CD4-positive, alpha-beta T cell (primary cell): Measurements from ENCODE around the gene RNF126. TPM values are rescaled to one million over a fixed set of nuclear protein-coding genes. Genes with fewer than 3 reads are reported as not detected.

ENCODE experiments used
- ATAC-seq: fragments of 200-7000 bp; cut with Tn5 transposase; one replicate; pipeline ENCODE4 v1.10.0; 2022; ENCODE audit warnings: mild to moderate bottlenecking; ENCODE audit not compliant: poor library complexity
- CTCF ChIA-PET: fragments of 350-600 bp; sonication (Branson Sonifier 250); formaldehyde crosslinking; loops from one replicate; lab custom pipeline; 2021; ENCODE audit warnings: antibody characterized with exemption, inconsistent platforms; lab: Charles Lee
- POLR2A ChIA-PET: fragments of 350-600 bp; sonication (Branson Sonifier 250); formaldehyde crosslinking; loops from one replicate; lab custom pipeline; 2021; ENCODE audit warnings: antibody characterized with exemption, inconsistent platforms; lab: Charles Lee
- DNase-seq, 14 experiments: peaks; one replicate each; pipeline ENCODE4 v3.0.0-alpha.2; 2013 to 2020; ENCODE audit warnings: mixed read lengths in 2 of 14
- H3K27ac ChIP-seq, 2 donors: one replicate each; pipeline versions ENCODE4 v1.5.1 to v1.7.0; 2013; ENCODE audit warnings: low read length in 2 of 2, low read depth in 1 of 2, mild to moderate bottlenecking in 1 of 2
- H3K27me3 ChIP-seq, 2 experiments: 1 replicate in 1 of 2; 2 replicates in 1 of 2; pipeline versions ENCODE4 v1.6.1 to v1.7.0; 2013; ENCODE audit warnings: low read length in 2 of 2, control low read depth in 1 of 2, mild to moderate bottlenecking in 1 of 2, moderate library complexity in 1 of 2; ENCODE audit not compliant: insufficient read depth in 2 of 2, control insufficient read depth in 1 of 2
- H3K36me3 ChIP-seq: one replicate; pipeline ENCODE4 v1.6.1; 2013; ENCODE audit warnings: low read length, control low read depth; ENCODE audit not compliant: insufficient read depth
- H3K4me1 ChIP-seq: one replicate; pipeline ENCODE4 v1.6.1; 2013; ENCODE audit warnings: low read length, control low read depth; ENCODE audit not compliant: insufficient read depth
- H3K4me3 ChIP-seq: one replicate; pipeline ENCODE4 v1.5.1; 2013; ENCODE audit warnings: mild to moderate bottlenecking, low read length, moderate library complexity
- H3K9me3 ChIP-seq, 2 experiments: 1 replicate in 1 of 2; 2 replicates in 1 of 2; pipeline versions ENCODE4 v1.6.1 to v1.7.0; 2013; ENCODE audit warnings: low read length in 2 of 2, mild to moderate bottlenecking in 2 of 2, control low read depth in 1 of 2, moderate library complexity in 1 of 2; ENCODE audit not compliant: control insufficient read depth in 1 of 2, insufficient read depth in 1 of 2
- H3K27ac Mint-ChIP-seq: one replicate; pipeline ENCODE4 v1.8.0; 2020; ENCODE audit warnings: mixed read lengths
- H3K27me3 Mint-ChIP-seq: one replicate; pipeline ENCODE4 v1.8.0; 2021; ENCODE audit warnings: mixed read lengths
- H3K36me3 Mint-ChIP-seq: one replicate; pipeline ENCODE4 v1.8.0; 2021; ENCODE audit warnings: low read depth, mixed read lengths
- H3K4me1 Mint-ChIP-seq: one replicate; pipeline ENCODE4 v1.8.0; 2021; ENCODE audit warnings: low read depth, mixed read lengths
- H3K4me3 Mint-ChIP-seq: one replicate; pipeline ENCODE4 v1.8.0; 2020; ENCODE audit warnings: mild to moderate bottlenecking, mixed read lengths
- H3K9me3 Mint-ChIP-seq: one replicate; pipeline ENCODE4 v1.8.0; 2020; ENCODE audit warnings: mixed read lengths
- intact Hi-C, 2 experiments: fragments of 100-400 bp; cut with DNase I in 1 of 2; cut with micrococcal nuclease in 1 of 2; formaldehyde crosslinking; loops; one replicate each; pipeline versions ENCODE4 v1.15.1 to v1.9.0; 2023 to 2025; cut with DNase I, micrococcal nuclease
- total RNA-seq, 174 experiments: library from RNA in 2 of 174; stranded (reverse) in 2 of 174; gene quantifications; one replicate each; pipeline ENCODE4 v1.2.3 and lab custom pipeline; 2021 to 2026
- TF ChIP-seq, protein P1 (sequence below): fragments of 200-600 bp; IDR thresholded peaks from one replicate; pipeline ENCODE4 v1.8.0; 2022; ENCODE audit warnings: antibody characterized with exemption, mild to moderate bottlenecking

The RNF126 gene
- total RNA-seq, 2 experiments from 2014 or later: 112 to 119 TPM

GRCh38 chr19:655691-656090 lies 7.3 kb downstream of the RNF126 start:
- H3K27me3 ChIP-seq: no peaks in the 10 kb centered on the region
- peaks cover 82% of the 10 kb centered on the region for H3K4me1 ChIP-seq
- no peaks in the 10 kb centered on the region for H3K9me3 ChIP-seq
- H3K4me3 ChIP-seq: no peak overlapping the region
- Mint-ChIP-seq H3K4me3 (peak overlapping the region; percentile 61), H3K4me1 (peaks cover 43% of the 10 kb centered on the region), H3K9me3 (no peaks in the 10 kb centered on the region), H3K27me3 (no peaks in the 10 kb centered on the region), H3K36me3 (peaks cover 44% of the 10 kb centered on the region), H3K27ac (peak overlapping the region; percentile 84)
- intact Hi-C loops: no loop called here
- ChIA-PET POLR2A (interaction anchor here (0.9 to 2.5 kb wide), 2 partner anchors 8 to 45 kb away, joined by 3 to 5 read pairs; no protein-coding TSS in a partner anchor), CTCF (no interaction called here)
- TF ChIP-seq, protein P1, sequence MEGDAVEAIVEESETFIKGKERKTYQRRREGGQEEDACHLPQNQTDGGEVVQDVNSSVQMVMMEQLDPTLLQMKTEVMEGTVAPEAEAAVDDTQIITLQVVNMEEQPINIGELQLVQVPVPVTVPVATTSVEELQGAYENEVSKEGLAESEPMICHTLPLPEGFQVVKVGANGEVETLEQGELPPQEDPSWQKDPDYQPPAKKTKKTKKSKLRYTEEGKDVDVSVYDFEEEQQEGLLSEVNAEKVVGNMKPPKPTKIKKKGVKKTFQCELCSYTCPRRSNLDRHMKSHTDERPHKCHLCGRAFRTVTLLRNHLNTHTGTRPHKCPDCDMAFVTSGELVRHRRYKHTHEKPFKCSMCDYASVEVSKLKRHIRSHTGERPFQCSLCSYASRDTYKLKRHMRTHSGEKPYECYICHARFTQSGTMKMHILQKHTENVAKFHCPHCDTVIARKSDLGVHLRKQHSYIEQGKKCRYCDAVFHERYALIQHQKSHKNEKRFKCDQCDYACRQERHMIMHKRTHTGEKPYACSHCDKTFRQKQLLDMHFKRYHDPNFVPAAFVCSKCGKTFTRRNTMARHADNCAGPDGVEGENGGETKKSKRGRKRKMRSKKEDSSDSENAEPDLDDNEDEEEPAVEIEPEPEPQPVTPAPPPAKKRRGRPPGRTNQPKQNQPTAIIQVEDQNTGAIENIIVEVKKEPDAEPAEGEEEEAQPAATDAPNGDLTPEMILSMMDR: no peak
- DNase-seq (peak in 2 of 14 experiments; percentile 5 to 26), ATAC-seq (no peak)
- H3K27ac ChIP-seq: no peak overlapping the region
- H3K36me3 ChIP-seq: peaks cover 68% of the 10 kb centered on the region

DNA sequence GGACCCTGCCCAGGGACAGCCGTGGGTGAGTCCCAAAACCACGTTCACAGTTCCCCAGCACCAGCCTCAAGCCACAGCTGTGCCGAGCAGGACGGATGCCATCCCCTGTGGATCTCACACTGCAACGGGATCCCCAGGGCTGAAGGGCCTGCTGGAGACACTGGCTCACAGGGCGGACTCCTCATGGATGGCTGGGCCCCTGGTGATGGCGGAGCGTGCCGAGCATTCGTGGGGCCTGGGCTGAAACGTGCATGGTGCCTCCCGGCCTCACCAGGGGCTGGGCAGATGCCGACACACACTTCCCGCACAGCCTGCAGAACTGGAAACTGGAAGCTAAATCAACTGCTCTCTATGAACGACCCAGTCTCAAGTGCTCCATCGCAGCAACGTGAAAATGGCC lies 9.6 kb downstream of the RNF126 start:
- H3K27me3 Mint-ChIP-seq: no peaks in the 10 kb centered on the region
- Histone ChIP-seq H3K9me3 (no peaks in the 10 kb centered on the region), H3K36me3 (peaks cover 77% of the 10 kb centered on the region), H3K27me3 (no peaks in the 10 kb centered on the region), H3K4me1 (peaks cover 59% of the 10 kb centered on the region), H3K4me3 (no peak overlapping the region), H3K27ac (no peak overlapping the region)
- DNase-seq (no peak), ATAC-seq (no peak)
- intact Hi-C loops: no loop called here
- no peaks in the 10 kb centered on the region for H3K9me3 Mint-ChIP-seq
- H3K4me1 Mint-ChIP-seq: peaks cover 25% of the 10 kb centered on the region
- no peak overlapping the region for H3K4me3 Mint-ChIP-seq
- ChIA-PET CTCF (no interaction called here), POLR2A (no interaction called here)
- TF ChIP-seq, protein P1: no peak
- H3K27ac Mint-ChIP-seq: no peak overlapping the region
- peaks cover 37% of the 10 kb centered on the region for H3K36me3 Mint-ChIP-seq

GRCh38 chr19:652467-653389 lies 10.3 kb downstream of the RNF126 start:
- no peak for DNase-seq

More at GRCh38 chr19:652467-653389, 10.3 kb downstream of the RNF126 start:
- no peak for ATAC-seq
- Histone ChIP-seq H3K4me3 (no peak overlapping the region), H3K27ac (no peak overlapping the region), H3K27me3 (no peaks in the 10 kb centered on the region), H3K4me1 (peaks cover 52% of the 10 kb centered on the region), H3K36me3 (peaks cover 76% of the 10 kb centered on the region), H3K9me3 (no peaks in the 10 kb centered on the region)
- Mint-ChIP-seq H3K27me3 (no peaks in the 10 kb centered on the region), H3K4me3 (no peak overlapping the region), H3K27ac (no peak overlapping the region), H3K9me3 (no peaks in the 10 kb centered on the region), H3K36me3 (peaks cover 38% of the 10 kb centered on the region), H3K4me1 (peaks cover 24% of the 10 kb centered on the region)
- intact Hi-C loops: no loop called here
- POLR2A ChIA-PET: interaction anchor here (0.9 kb wide), 1 partner anchor 9 kb away, joined by 4 read pairs; no protein-coding TSS in a partner anchor
- TF ChIP-seq, protein P1: no peak
- CTCF ChIA-PET: no interaction called here
